CD14-positive monocyte (primary cell): Measurements from ENCODE around the gene PKN3. TPM values are rescaled to one million over a fixed set of nuclear protein-coding genes. Genes with fewer than 3 reads are reported as not detected.

ENCODE experiments used
- DNase-seq, 3 donors: peaks; one replicate each; pipeline ENCODE4 v3.0.0-alpha.2; 2011 to 2022
- H2AFZ ChIP-seq: 2 replicates; pipeline ENCODE4 v1.6.0; 2012; ENCODE audit warnings: mild to moderate bottlenecking, low read depth, low read length, inconsistent platforms; ENCODE audit not compliant: insufficient read depth, poor library complexity, severe bottlenecking
- H3K27ac ChIP-seq, 2 donors: 1 replicate in 1 of 2; 2 replicates in 1 of 2; pipeline ENCODE4 v1.5.1; 2012 to 2013; ENCODE audit warnings: low read length in 2 of 2, control low read depth in 1 of 2, inconsistent platforms in 1 of 2, low read depth in 1 of 2, mild to moderate bottlenecking in 1 of 2
- H3K27me3 ChIP-seq, 2 donors: one replicate each; pipeline versions ENCODE4 v1.6.0 to v1.6.1; 2011 to 2013; ENCODE audit warnings: low read length in 2 of 2; ENCODE audit not compliant: control insufficient read depth in 2 of 2, insufficient read depth in 2 of 2
- H3K36me3 ChIP-seq, 2 donors: replicated peaks in 1 of 2; 1 replicate in 1 of 2; 2 replicates in 1 of 2; pipeline versions ENCODE4 v1.5.1 to v1.6.1; 2012 to 2013; ENCODE audit warnings: low read length in 2 of 2, control low read depth in 1 of 2, inconsistent platforms in 1 of 2, mild to moderate bottlenecking in 1 of 2; ENCODE audit not compliant: insufficient read depth in 2 of 2, control insufficient read depth in 1 of 2
- H3K4me1 ChIP-seq, 2 donors: 1 replicate in 1 of 2; 2 replicates in 1 of 2; pipeline versions ENCODE4 v1.5.1 to v1.6.1; 2012 to 2013; ENCODE audit warnings: low read length in 2 of 2, control low read depth in 1 of 2, inconsistent platforms in 1 of 2, mild to moderate bottlenecking in 1 of 2, moderate library complexity in 1 of 2; ENCODE audit not compliant: insufficient read depth in 2 of 2, control insufficient read depth in 1 of 2
- H3K4me2 ChIP-seq: replicated peaks from 2 replicates; pipeline ENCODE3; 2012; ENCODE audit warnings: low read length, moderate library complexity, mild to moderate bottlenecking; ENCODE audit not compliant: poor library complexity, severe bottlenecking; ENCODE audit errors: extremely low read depth
- H3K4me3 ChIP-seq, 3 experiments: fragments of 200-600 bp in 1 of 3; sonication (generic) in 1 of 3; replicated peaks in 1 of 3; 1 replicate in 2 of 3; 2 replicates in 1 of 3; pipeline ENCODE4 v1.5.1; 2011 to 2013; ENCODE audit warnings: low read length in 3 of 3, mild to moderate bottlenecking in 3 of 3, control low read depth in 2 of 3, low read depth in 2 of 3, inconsistent platforms in 1 of 3, moderate library complexity in 1 of 3
- H3K79me2 ChIP-seq: 2 replicates; pipeline ENCODE4 v1.6.0; 2012; ENCODE audit warnings: mild to moderate bottlenecking, control low read depth, inconsistent platforms, low read length, moderate library complexity; ENCODE audit not compliant: insufficient read depth
- H3K9ac ChIP-seq: 2 replicates; pipeline ENCODE4 v1.6.0; 2017; ENCODE audit warnings: low read length, mild to moderate bottlenecking; ENCODE audit not compliant: insufficient read depth, poor library complexity, severe bottlenecking
- H3K9me3 ChIP-seq, 2 donors: replicated peaks in 1 of 2; 1 replicate in 1 of 2; 2 replicates in 1 of 2; pipeline versions ENCODE4 v1.5.1 to v1.6.1; 2012 to 2013; ENCODE audit warnings: low read length in 2 of 2, control low read depth in 1 of 2; ENCODE audit not compliant: control insufficient read depth in 1 of 2, insufficient read depth in 1 of 2
- H4K20me1 ChIP-seq: 2 replicates; pipeline ENCODE4 v1.6.0; 2012; ENCODE audit warnings: mild to moderate bottlenecking, low read length, control low read depth, moderate library complexity; ENCODE audit not compliant: insufficient read depth
- H3K27ac Mint-ChIP-seq, 7 donors: one replicate each; pipeline ENCODE4 v1.8.0; 2020; ENCODE audit warnings: mild to moderate bottlenecking in 7 of 7, mixed read lengths in 7 of 7, moderate library complexity in 6 of 7, inconsistent platforms in 2 of 7
- H3K27me3 Mint-ChIP-seq, 3 donors: one replicate each; pipeline ENCODE4 v1.8.0; 2021 to 2022; ENCODE audit warnings: low read depth in 3 of 3, mild to moderate bottlenecking in 3 of 3, mixed read lengths in 3 of 3, moderate library complexity in 3 of 3, inconsistent platforms in 1 of 3
- H3K36me3 Mint-ChIP-seq, 2 donors: one replicate each; pipeline ENCODE4 v1.8.0; 2020; ENCODE audit warnings: mixed read lengths in 2 of 2, inconsistent platforms in 1 of 2, mild to moderate bottlenecking in 1 of 2
- H3K4me1 Mint-ChIP-seq: one replicate; pipeline ENCODE4 v1.8.0; 2020; ENCODE audit warnings: mild to moderate bottlenecking, mixed read lengths
- H3K4me3 Mint-ChIP-seq, 2 donors: one replicate each; pipeline ENCODE4 v1.8.0; 2020; ENCODE audit warnings: mild to moderate bottlenecking in 2 of 2, mixed read lengths in 2 of 2, moderate library complexity in 1 of 2
- H3K9me3 Mint-ChIP-seq, 7 donors: one replicate each; pipeline ENCODE4 v1.8.0; 2020 to 2022; ENCODE audit warnings: mixed read lengths in 7 of 7, mild to moderate bottlenecking in 6 of 7, moderate library complexity in 6 of 7, inconsistent platforms in 2 of 7
- CTCF ChIP-seq: fragments of 200-600 bp; IDR thresholded peaks from one replicate; pipeline ENCODE4 v1.8.0; 2022; ENCODE audit warnings: antibody characterized with exemption, mild to moderate bottlenecking
- WGBS: methylation state at CpG from one replicate; pipeline ENCODE4 v1.1.5; 2013; ENCODE audit warnings: missing lambda C conversion rate; ENCODE audit not compliant: insufficient coverage; 5-methylcytosine and 5-hydroxymethylcytosine counted together
- intact Hi-C, 2 donors: fragments of 100-400 bp; cut with micrococcal nuclease; formaldehyde crosslinking; loops; one replicate each; pipeline versions ENCODE4 v1.15.0 to v1.15.1; 2023
- polyA plus RNA-seq, 3 donors: library from polyadenylated mRNA; depleted of rRNA in 1 of 3; unstranded in 2 of 3; stranded (reverse) in 1 of 3; fragments of 300-500 nt in 2 of 3; fragments of >200 nt in 1 of 3; fragmentation: Illumina TruSeq in 2 of 3; gene quantifications; 1 replicate in 2 of 3; 2 replicates in 1 of 3; pipeline ENCODE4 v1.2.3, GENCODE V29; 2012 to 2021

PKN3 gene
- polyA plus RNA-seq, 3 donors, result 0.11 to 0.49 (median 0.27) TPM

DNA sequence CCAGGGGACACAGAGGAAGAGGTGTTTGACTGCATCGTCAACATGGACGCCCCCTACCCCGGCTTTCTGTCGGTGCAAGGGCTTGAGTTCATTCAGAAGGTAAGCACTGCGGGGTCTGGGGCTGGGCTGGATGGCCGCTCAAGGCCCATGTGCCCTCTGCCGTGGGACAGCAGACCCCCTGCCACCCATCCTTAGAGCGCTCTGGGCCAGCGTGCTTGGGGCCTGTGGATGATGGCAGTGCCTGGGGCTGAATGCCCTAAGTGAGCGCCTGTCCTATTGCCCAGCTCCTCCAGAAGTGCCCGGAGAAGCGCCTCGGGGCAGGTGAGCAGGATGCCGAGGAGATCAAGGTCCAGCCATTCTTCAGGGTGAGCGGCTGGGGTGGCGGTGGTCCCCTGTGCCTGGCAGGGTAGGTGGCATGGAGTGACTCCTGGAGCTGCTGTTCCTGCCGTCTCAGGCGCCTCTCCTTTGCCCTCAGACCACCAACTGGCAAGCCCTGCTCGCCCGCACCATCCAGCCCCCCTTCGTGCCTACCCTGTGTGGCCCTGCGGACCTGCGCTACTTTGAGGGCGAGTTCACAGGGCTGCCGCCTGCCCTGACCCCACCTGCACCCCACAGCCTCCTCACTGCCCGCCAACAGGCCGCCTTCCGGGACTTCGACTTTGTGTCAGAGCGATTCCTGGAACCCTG, 17.8 kb downstream of the PKN3 start:
- Histone ChIP-seq H3K4me3 (no peak overlapping the region), H3K79me2 (peaks cover 12% of the 10 kb centered on the region), H3K36me3 (peaks cover 17 to 27% of the 10 kb centered on the region in 2 donors), H3K9me3 (no peaks in the 10 kb centered on the region), H4K20me1 (no peaks in the 10 kb centered on the region), H3K27me3 (no peaks in the 10 kb centered on the region), H3K4me2 (no peak overlapping the region), H3K9ac (no peak overlapping the region), H3K4me1 (peaks cover 15 to 23% of the 10 kb centered on the region in 2 donors), H3K27ac (no peak overlapping the region), H2AFZ (no peak overlapping the region)
- peaks cover 0 to 3% (median 0%) of the 10 kb centered on the region in 7 donors for H3K9me3 Mint-ChIP-seq
- no peak for TF ChIP-seq CTCF
- peaks cover 0 to 4% (median 2%) of the 10 kb centered on the region in 3 donors for H3K27me3 Mint-ChIP-seq
- H3K36me3 Mint-ChIP-seq, result peaks cover 11 to 27% of the 10 kb centered on the region in 2 donors
- H3K4me1 Mint-ChIP-seq, result peaks cover 26% of the 10 kb centered on the region
- 98% methylated on average over 22 of the region's 30 CpGs for WGBS
- H3K27ac Mint-ChIP-seq, result peak overlapping the region in 1 of 7 donors; percentile 75
- no peak overlapping the region for H3K4me3 Mint-ChIP-seq
- no peak for DNase-seq
- intact Hi-C loops, result loop anchor here in 1 of 2 donors (10.0 kb wide), 1 partner anchor 225 kb away; the partner anchor contains the start of genes DOLK and NUP188

DNA sequence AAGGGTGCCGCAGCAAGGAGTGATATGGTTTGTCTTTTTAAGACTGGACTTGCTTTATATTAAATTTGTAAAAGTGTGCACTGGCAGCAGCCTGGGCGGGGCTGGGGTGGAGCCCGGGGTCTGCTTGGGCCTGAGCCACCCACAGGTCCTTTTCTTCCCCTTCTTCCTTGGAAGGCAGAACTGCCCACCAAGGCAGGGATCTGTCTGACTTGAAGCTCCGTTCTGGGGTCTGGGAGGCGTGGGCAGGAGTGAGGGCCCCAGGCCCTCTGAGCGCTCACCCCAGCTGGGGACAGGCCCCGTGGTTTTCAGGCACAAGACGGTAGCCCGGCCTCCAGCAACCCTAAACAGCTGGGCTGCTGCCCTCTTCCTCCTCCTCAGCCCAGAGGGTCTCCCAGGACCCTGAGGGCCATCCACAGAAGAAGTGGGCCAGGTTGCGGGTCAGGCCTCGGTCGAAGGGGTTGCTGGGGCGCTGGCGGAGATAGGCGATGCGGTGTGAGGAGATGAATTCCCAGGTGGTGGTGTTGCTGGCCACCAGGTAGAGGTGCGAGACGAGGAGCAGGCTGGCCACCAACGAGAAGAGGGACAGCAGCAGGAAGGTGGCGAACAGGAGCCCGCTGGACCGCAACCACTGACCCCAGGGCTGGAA, 18.7 kb downstream of the PKN3 start:
- H3K9me3 ChIP-seq, result no peaks in the 10 kb centered on the region
- H3K27me3 Mint-ChIP-seq, result peaks cover 0 to 4% (median 2%) of the 10 kb centered on the region in 3 donors
- H3K4me3 ChIP-seq, result no peak overlapping the region
- H3K36me3 Mint-ChIP-seq, result peaks cover 11 to 27% of the 10 kb centered on the region in 2 donors
- H4K20me1 ChIP-seq, result no peaks in the 10 kb centered on the region
- H3K27ac ChIP-seq, result no peak overlapping the region
- H3K4me1 ChIP-seq, result peaks cover 15 to 23% of the 10 kb centered on the region in 2 donors
- H3K9ac ChIP-seq, result no peak overlapping the region
- H3K9me3 Mint-ChIP-seq, result peaks cover 0 to 3% (median 0%) of the 10 kb centered on the region in 7 donors
- peaks cover 27% of the 10 kb centered on the region for H3K4me1 Mint-ChIP-seq
- WGBS, result 95% methylated on average over 15 of the region's 22 CpGs
- no peak for DNase-seq
- intact Hi-C loops, result loop anchor here in 1 of 2 donors (10.0 kb wide), 1 partner anchor 224 kb away; the partner anchor contains the start of genes DOLK and NUP188
- H3K27me3 ChIP-seq, result no peaks in the 10 kb centered on the region
- no peak overlapping the region for H2AFZ ChIP-seq
- H3K4me2 ChIP-seq, result no peak overlapping the region
- H3K4me3 Mint-ChIP-seq, result no peak overlapping the region
- peaks cover 12% of the 10 kb centered on the region for H3K79me2 ChIP-seq
- no peak for TF ChIP-seq CTCF
- H3K36me3 ChIP-seq, result peaks cover 17 to 27% of the 10 kb centered on the region in 2 donors
- H3K27ac Mint-ChIP-seq, result peak overlapping the region in 3 of 7 donors; percentile 12 to 19 (median 13)
